ENCODE measurements around the gene SERPINE1.

SERPINE1 gene

DNA sequence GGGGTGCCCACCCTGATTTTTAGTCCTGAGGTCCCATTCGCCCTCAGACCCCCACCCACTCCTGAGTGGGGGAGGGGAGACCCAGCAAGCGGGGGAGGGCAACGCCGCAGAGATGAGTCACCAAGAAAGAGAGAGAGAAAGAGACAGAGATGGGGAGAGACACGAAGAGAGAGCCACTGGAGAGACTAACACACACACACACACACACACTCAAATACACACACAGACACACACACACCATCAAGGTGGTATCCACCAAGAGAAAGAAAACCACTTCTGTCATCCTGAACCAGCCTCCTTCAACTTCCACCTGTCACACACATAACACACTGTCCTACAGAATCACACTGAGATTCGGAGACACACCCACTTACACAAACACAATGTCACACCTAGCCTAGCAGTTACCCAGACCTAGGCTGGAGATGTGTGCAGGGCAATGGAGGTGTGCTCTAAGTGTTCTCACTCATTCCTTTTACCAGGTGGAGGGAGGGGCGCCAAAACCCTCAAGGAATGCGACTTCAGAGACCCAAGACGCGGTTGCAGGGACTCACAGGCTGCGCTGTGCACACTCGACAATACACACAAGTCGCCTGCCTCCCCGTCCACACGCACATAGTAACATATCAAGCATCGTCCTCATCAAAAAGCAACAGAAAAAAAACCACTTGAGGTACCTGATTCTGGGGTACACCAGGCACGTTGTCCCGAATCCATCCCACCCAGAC is 42.4 kb downstream of the SERPINE1 start:
- no peak for TF ChIP-seq TAF1 (IDR thresholded peaks at IDR 0.05; ENCODE audit: low read depth)
- TF ChIP-seq EGR1 (IDR thresholded peaks at IDR 0.05): no peak
- no peak for TF ChIP-seq REST (IDR thresholded peaks at IDR 0.05; ENCODE audit: low read depth)
- TF ChIP-seq YY1 (IDR thresholded peaks at IDR 0.05; ENCODE audit: low read depth): no peak
- TF ChIP-seq USF1 (IDR thresholded peaks at IDR 0.05): no peak
- TF ChIP-seq TEAD4 (IDR thresholded peaks at IDR 0.05): no peak
- TF ChIP-seq CEBPB (IDR thresholded peaks at IDR 0.05): no peak
- no peak for TF ChIP-seq FOXM1 (IDR thresholded peaks at IDR 0.05; ENCODE audit: borderline replicate concordance, low read depth)
- TF ChIP-seq, protein P1, sequence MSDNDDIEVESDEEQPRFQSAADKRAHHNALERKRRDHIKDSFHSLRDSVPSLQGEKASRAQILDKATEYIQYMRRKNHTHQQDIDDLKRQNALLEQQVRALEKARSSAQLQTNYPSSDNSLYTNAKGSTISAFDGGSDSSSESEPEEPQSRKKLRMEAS (IDR thresholded peaks at IDR 0.05): no peak
- no peak for TF ChIP-seq CREB1 (IDR thresholded peaks at IDR 0.05; ENCODE audit: low read depth)
- TF ChIP-seq TCF12 (IDR thresholded peaks at IDR 0.05; ENCODE audit: low read depth): no peak

- TF ChIP-seq EP300 (IDR thresholded peaks at IDR 0.05; ENCODE audit: borderline replicate concordance): no peak
- peak; percentile 69 for TF ChIP-seq RAD21 (IDR thresholded peaks at IDR 0.05; ENCODE audit: low read depth)
- TF ChIP-seq REST (IDR thresholded peaks at IDR 0.05; ENCODE audit: low read depth): no peak
- peak; percentile 88 for TF ChIP-seq EGR1 (IDR thresholded peaks at IDR 0.05)
- TF ChIP-seq, protein P1 (IDR thresholded peaks at IDR 0.05): peak; percentile 19; the same call in 1 of the 2 replicates
- TF ChIP-seq FOXM1 (IDR thresholded peaks at IDR 0.05; ENCODE audit: borderline replicate concordance, low read depth): no peak
Observed at GRCh38 chr7:101169838-101170551, 43.1 kb downstream of the SERPINE1 start.

GRCh38 chr7:101170617-101171441 is 43.9 kb downstream of the SERPINE1 start:
- TF ChIP-seq ZBTB7A (IDR thresholded peaks at IDR 0.05; ENCODE audit: low read depth): no peak
- TF ChIP-seq EP300 (IDR thresholded peaks at IDR 0.05; ENCODE audit: borderline replicate concordance): no peak
- TF ChIP-seq FOXM1 (IDR thresholded peaks at IDR 0.05; ENCODE audit: borderline replicate concordance, low read depth): no peak
- TF ChIP-seq USF1 (IDR thresholded peaks at IDR 0.05): no peak
- TF ChIP-seq, protein P1 (IDR thresholded peaks at IDR 0.05): no peak
- no peak for TF ChIP-seq TEAD4 (IDR thresholded peaks at IDR 0.05)
- TF ChIP-seq EGR1 (IDR thresholded peaks at IDR 0.05): no peak

DNA sequence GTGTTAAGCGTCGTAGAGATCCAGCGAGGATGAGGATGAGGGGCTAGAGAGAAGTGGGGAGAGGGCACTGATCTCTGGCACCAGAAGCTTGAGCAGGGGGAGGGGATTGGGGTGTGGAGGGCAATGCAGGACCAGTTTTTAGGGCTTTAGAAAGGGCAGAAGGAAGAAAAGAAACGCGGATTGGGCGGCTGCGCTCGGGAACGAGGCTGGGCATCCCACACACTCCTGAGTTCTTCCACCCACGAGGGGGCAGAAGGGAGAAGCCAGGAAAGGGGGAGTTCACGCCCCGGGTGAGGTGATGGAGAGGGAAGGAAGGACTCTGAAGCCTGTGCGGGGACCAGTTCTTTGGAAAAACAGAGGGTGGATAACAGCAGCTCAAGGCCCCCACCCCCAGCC is 44.5 kb downstream of the SERPINE1 start:
- TF ChIP-seq CEBPB (IDR thresholded peaks at IDR 0.05) (no peak), TAF1 (IDR thresholded peaks at IDR 0.05; ENCODE audit: low read depth) (no peak), EGR1 (IDR thresholded peaks at IDR 0.05) (no peak), NFIC (IDR thresholded peaks at IDR 0.05) (no peak), ZBTB7A (IDR thresholded peaks at IDR 0.05; ENCODE audit: low read depth) (no peak), TCF12 (IDR thresholded peaks at IDR 0.05; ENCODE audit: low read depth) (no peak), EP300 (IDR thresholded peaks at IDR 0.05; ENCODE audit: borderline replicate concordance) (no peak), RAD21 (IDR thresholded peaks at IDR 0.05; ENCODE audit: low read depth) (no peak), TEAD4 (IDR thresholded peaks at IDR 0.05) (no peak), FOXM1 (IDR thresholded peaks at IDR 0.05; ENCODE audit: borderline replicate concordance, low read depth) (no peak), USF1 (IDR thresholded peaks at IDR 0.05) (no peak), CREB1 (IDR thresholded peaks at IDR 0.05; ENCODE audit: low read depth) (no peak), REST (IDR thresholded peaks at IDR 0.05; ENCODE audit: low read depth) (no peak), YY1 (IDR thresholded peaks at IDR 0.05; ENCODE audit: low read depth) (no peak)
- TF ChIP-seq, protein P1 (IDR thresholded peaks at IDR 0.05): no peak
